GM19351 (cell line): ENCODE results near the gene DLG2.
"Not testable (repeated sequence)": the region's sequence is repeated elsewhere in the genome, so short reads cannot be mapped to it uniquely, and the experiment has no call there.

Experiments used
- ATAC-seq: cut with Tn5 transposase; IDR thresholded peaks from one replicate; pipeline ENCODE4 v1.9.1; 2021; ENCODE audit warnings: mild to moderate bottlenecking, moderate library complexity; ENCODE audit not compliant: unreplicated experiment

The DLG2 gene

DNA sequence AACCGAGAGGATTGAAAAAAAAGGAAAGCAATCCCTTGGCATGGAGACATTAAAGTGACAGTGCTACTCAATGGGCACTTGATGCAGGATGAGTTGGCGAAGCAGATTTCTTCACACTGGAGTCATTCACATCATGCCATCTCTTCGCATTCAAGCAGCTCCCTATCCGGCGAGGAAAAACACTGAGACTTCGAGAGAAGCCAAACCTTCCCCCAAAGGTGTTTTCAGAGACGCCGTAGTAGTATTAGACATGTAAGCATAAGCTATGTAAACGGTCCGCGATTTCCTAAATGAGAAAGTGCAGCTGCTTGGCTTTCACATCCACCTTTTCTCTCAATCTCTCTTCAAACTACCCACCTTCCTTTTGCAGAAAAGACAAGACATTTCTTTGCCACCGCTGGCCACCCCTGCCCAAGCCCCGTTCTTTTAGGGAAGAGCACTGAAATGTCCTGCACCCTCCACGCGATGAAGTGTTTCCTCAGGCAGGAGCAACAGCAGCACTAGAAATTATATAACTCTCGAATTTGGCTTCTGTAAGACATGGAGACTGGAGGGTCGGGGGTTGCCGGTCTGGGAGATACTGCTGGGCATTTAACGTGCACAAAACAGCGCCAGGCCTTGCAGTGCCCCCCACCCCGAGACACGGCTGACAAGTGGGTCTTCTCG is at the start of gene DLG2:
Gene DLG2, minus strand, starts transcription at position 13 of the 666 bp plus-strand sequence.
- peak; percentile 0 for ATAC-seq

DNA sequence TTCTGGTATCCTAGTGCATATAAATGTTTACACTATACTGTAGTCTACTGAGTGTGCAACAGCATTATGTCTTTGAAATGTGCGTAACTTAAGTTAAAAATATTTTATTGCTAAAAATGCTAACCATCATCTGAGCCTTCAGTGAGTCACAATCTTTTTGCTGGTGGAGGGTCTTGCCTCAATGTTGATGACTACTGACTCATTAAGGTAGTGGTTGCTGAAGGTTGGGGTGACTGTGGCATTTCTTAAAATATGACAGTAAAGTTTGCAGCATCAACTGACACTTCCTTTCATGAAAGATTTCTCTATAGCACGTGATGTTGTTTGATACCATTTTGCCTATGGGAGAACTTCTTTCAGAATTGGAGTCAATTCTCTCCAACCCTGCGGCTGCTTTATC is 46.2 kb upstream of the DLG2 start:
- no peak for ATAC-seq

DNA sequence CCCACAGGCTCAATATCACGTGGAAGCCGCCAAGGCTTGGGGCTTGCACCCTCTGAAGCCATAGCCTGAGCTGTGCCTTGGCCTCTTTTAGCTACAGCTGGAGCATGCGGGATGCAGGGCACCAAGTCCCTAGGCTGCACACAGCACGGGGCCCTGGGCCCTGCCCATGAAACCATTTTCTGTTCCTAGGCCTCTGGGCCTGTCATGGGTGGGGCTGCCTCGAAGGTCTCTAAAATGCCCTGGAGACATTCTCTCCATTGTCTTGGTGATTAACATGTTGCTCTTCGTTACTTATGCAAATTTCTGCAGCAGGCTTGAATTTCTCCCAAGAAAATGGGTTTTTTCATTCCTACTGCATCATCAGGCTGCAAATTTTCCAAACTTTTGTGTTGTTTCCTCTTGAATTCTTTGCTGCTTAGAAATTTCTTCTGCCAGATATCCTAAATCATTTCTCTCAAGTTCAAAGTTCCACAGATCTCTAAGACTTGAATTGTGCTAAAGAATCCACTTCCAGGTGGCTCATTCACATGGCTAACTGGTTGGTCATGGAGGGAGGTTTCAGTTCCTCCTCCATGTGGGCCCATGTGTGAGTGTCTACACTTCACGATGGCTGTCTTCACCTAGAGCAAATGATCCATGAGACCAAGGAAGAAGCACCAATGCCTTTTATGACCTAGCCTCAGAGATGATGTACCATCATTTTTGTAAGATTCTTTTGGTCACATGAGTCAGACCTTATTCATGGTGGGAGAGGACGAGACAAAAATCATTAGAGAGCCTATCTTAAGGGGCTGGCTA is 45.2 kb upstream of the DLG2 start:
- no peak for ATAC-seq

DNA sequence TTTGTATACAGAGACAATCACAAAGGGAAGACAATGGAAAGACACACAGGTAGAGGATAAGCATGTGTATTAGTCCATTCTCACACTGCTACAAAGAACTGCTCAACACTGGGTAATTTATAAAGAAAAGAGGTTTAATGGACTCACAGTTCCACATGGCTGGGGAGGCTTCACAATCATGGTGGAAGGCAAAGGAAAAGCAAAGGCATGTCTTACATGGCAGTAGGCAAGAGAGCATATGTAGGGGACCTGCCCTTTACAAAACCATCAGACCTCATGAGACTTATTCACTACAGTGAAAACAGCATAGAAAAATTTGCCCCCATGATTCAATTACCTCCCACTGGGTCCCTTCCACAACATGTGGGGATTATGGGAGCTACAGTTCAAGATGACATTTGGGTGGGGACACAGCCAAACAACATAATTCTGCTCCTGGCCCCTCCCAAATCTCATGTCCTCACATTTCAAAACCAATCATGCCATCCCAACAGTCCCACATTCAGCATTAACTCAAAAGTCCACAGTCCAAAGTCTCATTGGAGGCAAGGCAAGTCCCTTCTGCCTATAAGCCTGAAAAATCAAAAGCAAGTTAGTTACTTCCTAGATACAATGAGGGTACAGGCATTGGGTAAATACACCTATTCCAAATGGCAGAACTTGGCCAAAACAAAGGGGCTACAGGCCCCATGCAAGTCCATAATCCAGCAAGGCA is 44.0 kb upstream of the DLG2 start:
- not testable (repeated sequence) for ATAC-seq

DNA sequence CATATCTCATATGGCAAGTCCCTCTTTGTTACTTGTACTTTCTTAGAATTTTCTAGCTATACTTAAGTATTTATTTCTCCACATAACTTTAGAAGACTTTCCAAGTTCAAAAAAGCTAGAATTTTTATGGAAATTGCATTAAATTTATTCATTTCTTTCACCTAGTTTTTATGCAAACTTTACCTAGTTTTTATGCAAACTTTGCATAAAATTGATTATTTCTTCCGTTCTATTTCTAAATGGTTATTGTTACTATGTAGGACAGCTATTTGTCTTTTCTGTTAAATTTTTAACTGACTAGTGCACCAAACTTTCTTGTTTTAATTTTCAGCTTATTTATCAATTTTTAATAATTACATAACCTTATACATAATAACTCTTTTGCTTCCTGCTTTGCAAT is 41.0 kb upstream of the DLG2 start:
- ATAC-seq = no peak

DNA sequence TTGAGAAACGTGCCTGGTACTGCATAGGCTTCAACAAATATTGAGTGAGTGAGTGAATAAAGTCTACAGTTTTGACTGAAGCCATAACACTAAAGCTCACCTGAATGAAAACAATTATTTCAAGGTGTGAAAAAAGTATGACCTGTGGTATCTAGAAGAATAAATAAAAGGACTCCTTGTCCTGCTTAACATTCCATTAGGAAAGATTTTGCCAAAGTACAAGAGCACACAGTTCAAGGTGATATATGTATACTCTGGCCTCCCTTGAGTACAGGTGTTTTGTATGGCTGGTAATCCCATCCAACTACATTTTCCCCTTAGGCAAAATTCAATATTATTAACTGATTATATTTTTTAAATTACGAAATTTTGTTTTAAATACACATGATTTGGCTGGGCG is 39.5 kb upstream of the DLG2 start:
- no peak for ATAC-seq

DNA sequence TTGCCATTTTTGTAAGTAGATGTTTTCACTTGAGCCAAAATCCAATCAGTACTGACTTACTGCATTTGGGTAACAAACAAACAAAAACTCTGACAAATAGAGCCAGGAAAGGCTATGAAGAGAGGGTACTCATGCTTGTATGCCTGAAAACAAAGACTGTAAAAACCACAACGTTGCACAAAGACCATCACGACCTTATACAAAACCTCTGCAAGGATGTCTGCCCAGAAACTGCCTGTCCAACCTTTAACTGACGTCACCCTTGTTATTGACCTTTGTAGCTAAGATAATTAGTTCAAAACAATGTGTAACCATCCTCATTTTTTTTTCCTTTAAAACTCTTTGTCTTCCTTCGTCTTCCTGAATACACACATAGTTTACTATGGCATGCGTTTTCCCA is 38.6 kb upstream of the DLG2 start:
- no peak for ATAC-seq

DNA sequence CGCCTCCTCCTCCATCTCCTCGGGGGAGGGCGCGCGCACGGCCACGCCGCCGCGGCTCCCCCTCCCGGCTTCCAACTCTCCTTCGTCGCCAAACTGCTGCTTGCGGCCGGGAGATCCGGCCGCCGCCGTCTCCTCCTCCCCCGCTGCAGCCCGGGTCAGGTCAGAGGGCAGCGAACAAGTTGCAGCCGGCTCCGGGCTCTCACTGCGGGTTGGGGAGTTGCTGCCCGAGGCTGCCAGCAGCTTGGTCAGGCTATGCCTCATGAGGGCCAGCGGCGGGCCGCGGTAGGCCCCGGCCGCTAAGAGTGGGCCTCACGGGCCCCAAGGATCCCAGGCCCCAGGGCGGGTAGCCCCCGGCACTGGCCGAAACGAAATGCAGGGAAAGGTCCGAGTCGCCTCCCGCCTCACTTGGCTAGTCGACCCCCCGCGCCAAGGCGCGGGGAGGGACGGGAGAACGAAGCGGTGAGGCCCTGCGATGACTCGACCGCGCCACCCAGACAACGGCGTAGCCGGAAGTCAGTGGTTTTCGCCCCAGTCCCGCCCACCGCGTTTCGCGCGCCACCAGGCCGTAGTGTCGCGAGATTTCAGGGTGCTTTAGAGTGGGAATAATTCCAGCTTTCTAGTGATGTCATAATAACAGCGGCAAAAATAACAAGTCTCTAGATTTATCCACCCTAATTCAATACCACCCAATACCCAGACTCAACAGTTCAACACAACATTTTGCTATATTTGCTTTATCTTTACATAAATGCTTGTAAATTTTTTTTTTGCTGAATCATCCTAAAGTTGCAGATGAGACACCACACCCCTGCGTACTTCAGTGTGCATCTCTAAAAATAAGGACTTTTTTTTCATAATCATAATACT is 37.7 kb upstream of the DLG2 start, which contains the start of gene CREBZF:
Gene CREBZF, minus strand, starts transcription at position 515 of the 867 bp plus-strand sequence. Its CDS starts 254 bp downstream, at position 261.
- ATAC-seq = peak; percentile 85

DNA sequence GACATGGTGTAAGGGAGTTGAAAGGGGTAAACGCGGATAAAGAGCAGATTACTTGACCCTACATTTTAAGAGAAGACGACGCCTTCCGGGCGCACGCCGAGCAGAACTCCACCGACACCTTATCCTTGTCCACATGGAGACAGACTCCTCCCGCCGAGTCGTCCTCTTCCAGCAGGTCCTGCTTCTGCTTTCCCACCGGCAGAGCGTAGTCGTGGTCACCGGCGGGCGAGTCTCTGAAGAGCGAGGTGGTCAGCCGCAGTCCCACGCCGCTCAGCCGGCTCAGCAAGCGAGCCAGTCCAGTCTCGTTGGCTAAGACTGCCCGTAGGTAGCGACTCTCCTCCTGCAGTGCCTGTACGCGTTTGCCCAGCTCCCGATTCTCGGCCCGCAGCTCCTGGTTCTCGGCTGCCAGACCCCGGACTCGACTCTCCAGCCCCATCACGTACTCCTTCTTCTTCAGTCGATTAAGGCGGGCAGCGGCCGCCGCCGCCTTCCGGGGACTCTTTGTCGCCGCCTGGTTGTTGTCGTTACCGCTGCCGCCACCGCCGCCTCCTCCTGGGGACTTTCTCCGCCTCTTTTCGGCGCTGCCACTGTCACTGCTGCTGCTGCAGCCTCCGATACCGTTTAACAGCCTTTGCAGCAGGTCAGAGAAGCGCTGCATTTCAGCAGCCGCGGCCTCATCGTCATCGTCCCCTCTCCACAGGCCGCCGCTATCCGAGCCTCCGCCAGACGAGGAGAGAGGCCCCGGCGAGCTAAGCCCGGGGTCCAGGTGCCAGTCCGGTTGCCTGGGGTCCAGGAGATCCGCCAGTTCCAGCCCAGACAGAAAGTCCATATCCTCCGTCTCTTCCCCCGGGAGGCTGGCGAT is 36.8 kb upstream of the DLG2 start:
- peak; percentile 68 for ATAC-seq

DNA sequence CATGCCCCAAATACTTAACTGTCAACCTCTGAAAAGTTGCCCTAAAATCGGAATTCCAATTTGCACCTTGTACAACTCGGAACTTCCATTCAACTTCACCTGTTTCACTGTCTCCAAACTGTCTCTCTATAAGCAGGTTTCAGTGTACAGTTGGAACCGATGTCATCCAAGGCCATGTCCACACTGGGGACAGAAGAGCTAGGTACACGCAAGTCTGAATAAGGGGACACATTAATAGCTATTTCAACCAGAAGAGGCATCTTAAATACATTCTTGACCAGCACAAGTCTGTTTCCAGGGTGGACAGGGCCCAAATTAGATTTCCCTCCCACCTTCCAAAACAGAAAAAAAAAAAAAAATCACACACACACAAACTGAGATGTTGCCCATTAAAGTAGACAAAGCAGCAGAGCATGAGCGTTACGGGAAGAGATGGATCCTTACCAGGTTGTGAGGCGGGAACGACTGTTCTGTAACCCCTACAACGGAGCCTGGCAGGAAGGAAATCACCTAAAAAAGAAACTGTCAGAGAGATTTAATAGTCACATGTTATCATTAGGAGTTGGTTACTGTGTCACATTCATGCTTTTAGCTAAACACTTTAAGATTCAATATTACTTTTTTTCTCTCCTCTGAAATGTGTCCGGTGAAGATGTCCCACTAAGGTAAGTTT is 36.1 kb upstream of the DLG2 start:
- no peak for ATAC-seq

DNA sequence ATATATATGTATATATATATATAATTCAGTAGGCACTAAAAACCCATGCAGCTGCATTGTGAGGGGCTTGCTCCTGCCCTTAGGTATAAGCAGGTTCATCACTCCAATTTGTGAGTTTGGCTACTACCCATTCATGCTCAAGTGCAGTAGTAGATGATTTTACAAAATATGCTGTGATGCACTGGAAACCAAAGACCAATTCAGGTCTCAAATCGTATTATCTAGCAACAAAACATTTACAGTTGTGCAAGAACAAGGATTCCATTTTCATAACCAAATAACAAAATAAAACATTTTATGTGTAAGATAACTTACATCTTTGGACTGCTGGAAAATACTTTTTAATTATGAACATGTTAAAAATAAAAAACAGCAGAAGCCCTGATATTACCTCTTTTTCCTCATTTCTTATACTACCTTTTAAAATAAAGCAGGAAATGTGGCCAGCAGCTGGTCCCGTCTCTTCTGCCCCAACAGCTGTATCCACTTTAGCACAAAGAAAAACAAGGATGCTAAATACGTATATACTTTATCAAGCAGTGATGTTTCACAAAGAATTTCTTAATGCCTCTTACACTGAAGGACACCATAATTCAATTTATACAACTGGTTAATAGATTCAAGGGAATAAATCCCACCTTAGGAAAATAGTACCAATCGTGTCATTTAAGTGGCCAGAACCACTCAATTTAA is 35.0 kb upstream of the DLG2 start:
- no peak for ATAC-seq

DNA sequence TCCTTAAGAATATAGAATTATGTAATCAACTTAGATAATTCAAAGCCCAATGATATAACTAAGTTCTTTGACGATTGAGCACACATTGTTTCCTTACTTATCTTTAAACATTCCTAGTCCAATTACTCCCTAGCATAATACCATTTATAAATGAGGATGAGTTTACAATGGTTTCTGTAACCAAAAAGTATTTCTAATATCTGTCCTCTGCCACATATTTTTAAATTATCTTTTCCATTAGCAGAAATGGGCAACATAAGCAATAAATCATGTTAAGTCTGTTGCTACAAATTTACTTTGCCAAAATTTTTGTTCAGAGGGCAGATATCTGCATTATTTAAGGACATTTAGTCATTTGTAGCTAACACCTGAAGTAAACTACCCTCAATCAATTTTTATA is 31.0 kb upstream of the DLG2 start:
- ATAC-seq = no peak

DNA sequence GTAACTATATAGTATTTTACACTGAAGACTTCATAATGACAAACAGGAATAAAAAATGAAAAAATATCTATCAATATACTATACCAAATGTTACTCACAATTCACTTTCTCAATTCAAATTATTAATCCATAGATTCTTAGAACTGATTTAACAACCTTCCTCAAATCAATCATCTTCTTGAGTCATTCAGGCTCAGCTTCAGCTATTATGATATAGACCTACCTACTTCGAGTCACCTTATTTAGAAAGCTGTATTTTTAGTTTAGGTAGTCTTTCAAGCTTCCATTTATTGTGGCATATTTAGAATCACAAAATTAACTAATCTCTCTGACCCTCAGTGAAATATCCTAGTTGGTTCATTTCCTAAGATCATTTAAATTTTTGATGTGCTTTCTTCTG is 29.6 kb upstream of the DLG2 start:
- no peak for ATAC-seq

DNA sequence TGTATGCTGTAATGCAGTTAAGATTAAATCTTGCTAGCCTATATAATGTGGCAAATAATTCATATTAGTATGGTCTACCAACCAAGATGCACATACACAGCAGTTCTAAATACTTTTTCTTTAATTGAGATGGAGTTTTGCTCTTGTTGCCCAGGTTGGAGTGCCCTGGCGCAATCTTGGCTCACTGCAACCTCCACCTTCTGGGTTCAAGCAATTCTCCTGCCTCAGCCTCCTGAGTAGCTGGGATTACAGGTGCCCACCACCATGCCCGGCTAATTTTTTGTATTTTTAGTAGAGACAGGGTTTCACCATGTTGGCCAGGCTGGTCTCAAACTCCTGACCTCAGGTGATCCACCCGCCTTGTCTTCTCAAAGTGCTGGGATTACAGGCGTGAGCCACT is 27.2 kb upstream of the DLG2 start:
- not testable (repeated sequence) for ATAC-seq

DNA sequence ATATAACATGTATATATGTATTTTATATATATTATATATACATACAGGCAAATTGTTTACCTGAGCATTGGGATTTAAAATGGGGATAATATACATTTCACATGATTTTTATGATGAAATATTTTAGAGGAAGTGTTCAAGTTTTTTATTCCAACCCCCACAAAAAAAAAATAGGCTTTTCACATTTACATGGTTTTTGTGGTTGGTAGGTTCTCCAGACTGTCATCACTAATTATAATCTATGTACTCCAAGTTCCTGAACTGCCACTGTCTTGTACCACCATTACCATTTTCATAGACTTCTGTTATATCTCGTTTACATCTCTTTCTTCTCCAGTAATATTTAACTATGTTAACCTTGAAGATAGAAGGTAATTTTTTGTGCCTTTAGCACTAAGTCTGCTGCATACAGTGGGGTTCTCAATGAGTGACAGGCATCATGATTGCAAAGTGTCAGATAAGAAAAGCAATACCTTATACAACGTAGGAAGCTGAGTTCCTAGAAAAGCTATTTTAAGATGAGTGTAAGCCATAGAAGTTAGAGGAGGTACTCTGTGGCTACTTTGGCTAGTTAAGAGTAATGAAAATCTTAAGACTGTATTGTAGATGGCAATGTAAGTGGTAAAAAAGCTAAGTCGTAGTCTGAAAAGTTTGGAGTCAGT is 25.8 kb upstream of the DLG2 start:
- ATAC-seq = no peak

DNA sequence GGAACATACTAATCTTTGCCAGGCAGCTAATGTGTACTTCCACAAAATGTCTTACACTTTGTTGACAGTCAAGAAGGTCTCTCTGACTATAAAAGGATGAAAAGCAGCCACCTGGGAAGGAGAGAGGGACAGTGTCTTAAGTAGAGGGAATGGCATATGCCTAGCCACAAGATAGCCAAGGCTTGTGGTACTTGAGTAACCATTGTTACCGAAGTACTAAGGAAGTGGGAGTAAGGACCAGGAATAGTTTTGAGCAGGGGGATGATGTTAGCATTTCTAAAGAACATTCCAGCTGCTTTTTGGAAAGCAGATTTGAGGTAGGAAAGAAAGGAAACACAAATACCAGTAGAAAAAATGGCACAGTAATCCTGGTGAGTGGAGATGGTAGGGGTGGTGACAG is 24.0 kb upstream of the DLG2 start:
- ATAC-seq = no peak

DNA sequence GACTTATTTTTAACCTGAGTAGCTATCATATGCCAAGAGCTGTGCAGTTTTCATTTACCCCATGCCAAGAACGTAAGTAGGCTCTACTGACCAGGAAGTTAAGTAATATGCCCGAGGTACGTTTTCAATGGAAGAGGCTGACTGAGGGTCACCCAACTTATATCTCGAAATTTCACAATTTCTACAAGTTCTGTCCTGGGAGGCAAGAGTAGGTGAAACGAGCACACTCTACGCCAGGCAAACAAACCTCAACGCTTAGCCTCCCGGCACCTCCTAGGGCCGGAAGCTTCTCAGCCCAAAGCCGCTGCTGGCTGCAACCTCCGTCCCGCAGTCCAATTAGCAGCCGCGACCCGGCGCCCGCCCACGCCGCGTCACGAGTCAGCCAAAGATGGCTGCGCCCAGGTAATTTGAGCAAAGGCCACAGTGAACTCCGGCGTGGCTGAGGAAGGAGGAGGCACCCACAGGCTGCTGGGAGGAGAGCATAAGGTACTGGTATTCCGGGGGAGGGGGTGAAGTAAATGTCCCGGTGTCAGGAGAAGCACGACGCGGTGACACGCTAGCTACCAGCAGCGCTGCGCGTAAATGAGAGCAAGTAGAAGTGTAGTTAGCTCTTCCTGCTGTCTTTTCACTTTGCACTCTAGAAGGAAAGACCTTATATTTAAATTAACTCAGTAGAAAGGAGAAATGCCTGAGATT is 20.6 kb upstream of the DLG2 start, which contains the start of gene TMEM126A:
Gene TMEM126A, plus strand, starts transcription at position 364 of the 696 bp plus-strand sequence. CDS start 2,289 bp downstream, outside the sequence.
- peak; percentile 98 for ATAC-seq
